ENCODE measurements around the gene BCAS3.

The BCAS3 gene

DNA sequence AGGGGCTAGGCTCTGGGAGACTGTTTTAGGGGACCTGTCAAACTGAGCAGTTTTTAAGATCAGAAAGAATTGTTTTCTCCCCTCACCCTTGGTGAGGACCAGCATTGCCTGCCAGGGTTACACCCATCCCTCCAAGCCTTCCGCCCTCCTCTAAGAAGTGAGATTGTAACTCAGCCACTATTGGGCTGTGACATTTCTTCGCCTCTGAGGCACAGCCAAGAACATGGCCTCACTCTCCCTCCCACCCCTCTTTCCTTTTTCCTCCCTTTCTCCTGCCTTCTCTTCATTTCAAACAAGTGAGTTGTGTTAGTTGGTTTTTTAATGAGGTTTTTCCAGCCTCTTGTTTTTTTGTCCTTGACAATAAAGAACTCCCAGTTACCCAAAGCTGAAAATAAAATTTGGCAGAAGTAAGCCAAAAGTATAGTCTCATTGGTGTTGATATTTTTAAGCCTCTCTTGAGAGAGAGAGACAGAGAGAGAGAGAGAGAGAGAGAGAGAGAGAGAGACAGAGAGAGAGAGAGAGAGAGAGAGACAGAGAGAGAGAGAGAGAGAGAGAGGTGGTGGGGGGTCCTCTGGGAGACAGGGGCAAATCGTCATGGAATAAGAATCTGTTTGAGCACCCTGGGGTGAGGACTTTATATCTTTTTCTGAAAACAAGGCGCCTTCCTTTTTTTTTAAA lies 644.8 kb downstream of the BCAS3 start:
- no peak for DNase-seq
- H3K18ac ChIP-seq (ENCODE audit: low read length): no peak overlapping the region
- H2BK120ac ChIP-seq (ENCODE audit: low read depth, low read length): no peak overlapping the region
- no peaks in the 10 kb centered on the region for H3K27me3 ChIP-seq (ENCODE audit: insufficient read depth, low read length, poor library complexity)
- H3K4me3 ChIP-seq (ENCODE audit: low read length): no peak overlapping the region
- no peak overlapping the region for H2BK5ac ChIP-seq (ENCODE audit: low read length)
- no peaks in the 10 kb centered on the region for H3K79me1 ChIP-seq (ENCODE audit: low read length)
- H3K4me1 ChIP-seq (ENCODE audit: control insufficient read depth, low read depth, low read length): no peaks in the 10 kb centered on the region
- no peak overlapping the region for H3K27ac ChIP-seq (ENCODE audit: low read depth, low read length)
- H2BK15ac ChIP-seq (replicated peaks; ENCODE audit: low read depth): no peak overlapping the region
- H4K5ac ChIP-seq (ENCODE audit: low read length): no peak overlapping the region
- H3K23ac ChIP-seq (ENCODE audit: low read length): no peak overlapping the region
- no peaks in the 10 kb centered on the region for H3K79me2 ChIP-seq (ENCODE audit: control insufficient read depth, insufficient read depth, low read length)
- H3K9ac ChIP-seq (ENCODE audit: low read length): no peak overlapping the region
- no peaks in the 10 kb centered on the region for H3K36me3 ChIP-seq (ENCODE audit: control insufficient read depth, insufficient read depth, low read length)
- H2AK5ac ChIP-seq (ENCODE audit: low read length): no peak overlapping the region
- no peak overlapping the region for H3K56ac ChIP-seq (ENCODE audit: low read length)
- H4K8ac ChIP-seq (ENCODE audit: low read depth, low read length): no peak overlapping the region
- no CpG with 5 or more reads among the region's 4 CpGs for WGBS (ENCODE audit: extremely low coverage, insufficient coverage, low lambda C conversion rate)
- H3K4me2 ChIP-seq (ENCODE audit: low read length): no peak overlapping the region
- no peak overlapping the region for H3K4ac ChIP-seq (ENCODE audit: low read depth, low read length)

DNA sequence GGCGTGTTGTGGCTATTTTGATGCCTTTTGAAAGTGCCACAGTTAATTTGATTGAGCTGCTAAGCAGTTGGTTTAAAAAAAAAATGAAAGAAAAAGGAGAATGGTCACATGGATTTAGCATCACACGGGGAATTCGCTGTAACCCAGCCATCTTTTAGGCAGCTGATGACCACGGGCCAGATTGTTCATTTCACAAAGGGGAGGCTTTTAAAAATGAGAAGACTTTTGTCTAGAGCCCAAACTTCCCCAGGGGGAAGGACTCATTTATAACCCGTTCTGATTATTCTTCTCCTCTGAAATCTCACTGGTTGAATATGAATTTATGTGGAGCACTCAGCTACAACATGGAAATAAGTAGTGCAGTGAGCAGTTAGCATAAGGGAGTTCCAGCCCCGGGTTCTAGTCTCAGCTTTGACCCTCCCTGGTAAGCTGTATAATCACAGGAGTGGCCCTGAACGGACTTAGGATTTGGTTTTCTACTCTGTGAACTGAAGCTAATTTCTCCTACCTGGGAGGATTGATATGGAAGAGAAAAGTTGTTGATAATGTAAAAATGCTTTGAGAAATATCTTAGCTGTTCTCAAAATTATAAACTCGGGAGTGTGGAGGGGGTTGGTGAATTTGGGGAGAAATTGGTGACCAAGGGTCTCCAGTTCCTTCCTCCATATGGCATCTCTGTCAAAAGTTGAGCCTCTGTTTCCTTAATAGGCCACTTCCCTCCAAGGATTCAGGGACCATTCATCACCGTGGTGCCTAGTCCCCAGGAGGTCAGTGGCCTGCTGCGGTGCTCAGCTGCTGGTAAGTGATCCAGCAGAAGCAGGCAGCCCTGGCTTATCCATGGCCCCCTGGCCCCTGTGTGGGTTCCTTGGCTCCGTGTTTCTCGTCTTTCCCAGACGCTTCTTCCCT lies 645.6 kb downstream of the BCAS3 start:
- H3K4me1 ChIP-seq (ENCODE audit: control insufficient read depth, low read depth, low read length): no peaks in the 10 kb centered on the region
- no peaks in the 10 kb centered on the region for H3K36me3 ChIP-seq (ENCODE audit: control insufficient read depth, insufficient read depth, low read length)
- no peak overlapping the region for H3K4me3 ChIP-seq (ENCODE audit: low read length)
- no peak overlapping the region for H2AK5ac ChIP-seq (ENCODE audit: low read length)
- no peak overlapping the region for H4K5ac ChIP-seq (ENCODE audit: low read length)
- no peak overlapping the region for H2BK15ac ChIP-seq (replicated peaks; ENCODE audit: low read depth)
- no peak overlapping the region for H3K27ac ChIP-seq (ENCODE audit: low read depth, low read length)
- H3K4ac ChIP-seq (ENCODE audit: low read depth, low read length): no peak overlapping the region
- no peak overlapping the region for H2BK120ac ChIP-seq (ENCODE audit: low read depth, low read length)
- H3K27me3 ChIP-seq (ENCODE audit: insufficient read depth, low read length, poor library complexity): no peaks in the 10 kb centered on the region
- no CpG with 5 or more reads among the region's 13 CpGs for WGBS (ENCODE audit: extremely low coverage, insufficient coverage, low lambda C conversion rate)
- no peak overlapping the region for H2BK5ac ChIP-seq (ENCODE audit: low read length)
- no peak overlapping the region for H3K4me2 ChIP-seq (ENCODE audit: low read length)
- H3K18ac ChIP-seq (ENCODE audit: low read length): no peak overlapping the region
- H3K56ac ChIP-seq (ENCODE audit: low read length): no peak overlapping the region
- H3K79me2 ChIP-seq (ENCODE audit: control insufficient read depth, insufficient read depth, low read length): no peaks in the 10 kb centered on the region
- H3K79me1 ChIP-seq (ENCODE audit: low read length): no peaks in the 10 kb centered on the region
- no peak overlapping the region for H4K8ac ChIP-seq (ENCODE audit: low read depth, low read length)
- DNase-seq: no peak
- H3K23ac ChIP-seq (ENCODE audit: low read length): no peak overlapping the region
- no peak overlapping the region for H3K9ac ChIP-seq (ENCODE audit: low read length)

DNA sequence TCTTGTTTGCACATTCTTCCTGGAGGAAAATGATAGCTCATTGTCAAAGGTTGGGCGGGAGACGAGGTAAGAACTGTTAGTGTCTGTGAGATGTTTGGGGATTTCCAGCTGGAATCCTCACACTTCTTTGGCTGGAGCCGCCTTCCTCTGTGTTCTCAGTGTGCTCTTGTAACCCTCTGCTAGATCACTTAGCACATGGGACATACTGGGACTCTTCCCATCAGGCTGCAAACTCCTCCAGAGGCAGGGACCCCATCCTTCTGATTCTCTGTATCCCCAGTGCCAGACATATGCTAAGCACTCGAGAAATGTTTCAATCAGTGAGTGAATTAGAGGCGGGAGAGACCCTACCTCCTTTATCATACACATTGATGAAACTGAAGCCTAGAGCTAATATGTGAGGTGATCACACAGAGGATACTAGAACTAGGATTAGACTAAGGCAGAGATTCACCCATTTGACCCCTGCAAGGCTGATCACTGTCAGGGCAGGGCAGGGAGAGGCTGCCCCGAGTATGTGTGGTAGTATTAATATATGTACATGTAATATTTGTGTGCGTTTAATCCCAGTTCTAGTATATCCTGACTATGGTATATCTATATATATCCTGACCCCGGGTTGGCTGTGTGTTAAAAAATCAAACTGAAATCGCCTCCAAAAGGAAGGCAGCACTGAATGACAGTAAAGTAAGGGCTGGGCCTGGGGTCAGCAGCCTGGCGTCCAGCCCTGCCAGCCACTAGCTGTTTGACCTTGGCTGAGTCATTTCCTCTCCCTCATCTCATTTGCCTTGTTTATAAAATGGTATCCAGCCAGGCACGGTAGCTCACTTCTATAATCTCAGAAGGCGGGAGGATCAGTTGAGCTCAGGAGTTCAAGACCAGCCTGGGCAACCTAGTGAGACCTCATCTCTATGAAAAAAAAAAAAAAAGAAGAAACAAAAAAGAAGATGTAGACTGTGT lies 646.5 kb downstream of the BCAS3 start:
- Histone ChIP-seq H3K23ac (ENCODE audit: low read length) (no peak overlapping the region), H4K8ac (ENCODE audit: low read depth, low read length) (no peak overlapping the region), H3K4me3 (ENCODE audit: low read length) (no peak overlapping the region), H2BK120ac (ENCODE audit: low read depth, low read length) (no peak overlapping the region), H2BK15ac (replicated peaks; ENCODE audit: low read depth) (no peak overlapping the region), H3K4me2 (ENCODE audit: low read length) (no peak overlapping the region), H3K18ac (ENCODE audit: low read length) (no peak overlapping the region), H3K27ac (ENCODE audit: low read depth, low read length) (no peak overlapping the region), H4K5ac (ENCODE audit: low read length) (no peak overlapping the region), H3K36me3 (ENCODE audit: control insufficient read depth, insufficient read depth, low read length) (no peaks in the 10 kb centered on the region), H3K79me1 (ENCODE audit: low read length) (no peaks in the 10 kb centered on the region), H3K4me1 (ENCODE audit: control insufficient read depth, low read depth, low read length) (no peaks in the 10 kb centered on the region), H3K9ac (ENCODE audit: low read length) (no peak overlapping the region), H2BK5ac (ENCODE audit: low read length) (no peak overlapping the region), H3K4ac (ENCODE audit: low read depth, low read length) (no peak overlapping the region), H3K56ac (ENCODE audit: low read length) (no peak overlapping the region), H2AK5ac (ENCODE audit: low read length) (no peak overlapping the region), H3K79me2 (ENCODE audit: control insufficient read depth, insufficient read depth, low read length) (no peaks in the 10 kb centered on the region), H3K27me3 (ENCODE audit: insufficient read depth, low read length, poor library complexity) (no peaks in the 10 kb centered on the region)
- peak; percentile 31 for DNase-seq
- WGBS (ENCODE audit: extremely low coverage, insufficient coverage, low lambda C conversion rate): no CpG with 5 or more reads among the region's 12 CpGs

DNA sequence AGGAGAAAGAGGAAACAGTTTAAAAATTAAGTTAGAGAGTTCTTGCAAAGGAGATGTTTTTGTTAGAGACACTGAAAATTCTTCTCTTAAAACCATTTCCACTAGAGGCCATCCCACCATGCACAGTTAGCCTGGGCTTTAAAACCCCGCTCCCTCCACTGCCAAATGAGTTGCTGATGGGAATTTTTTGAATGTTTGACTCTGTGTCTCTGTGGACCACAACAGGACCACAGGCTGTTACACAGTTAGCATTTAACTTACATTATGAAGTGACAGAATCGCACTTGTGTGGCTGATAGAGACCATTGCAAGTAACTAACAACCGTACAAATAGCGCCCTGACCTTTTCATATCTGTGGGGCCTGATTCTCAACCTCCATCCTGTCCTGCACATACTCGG lies 647.3 kb downstream of the BCAS3 start:
- Histone ChIP-seq H3K27me3 (ENCODE audit: insufficient read depth, low read length, poor library complexity) (no peaks in the 10 kb centered on the region), H3K56ac (ENCODE audit: low read length) (no peak overlapping the region), H2BK15ac (replicated peaks; ENCODE audit: low read depth) (no peak overlapping the region), H2BK5ac (ENCODE audit: low read length) (no peak overlapping the region), H3K23ac (ENCODE audit: low read length) (no peak overlapping the region), H2BK120ac (ENCODE audit: low read depth, low read length) (no peak overlapping the region), H3K79me1 (ENCODE audit: low read length) (no peaks in the 10 kb centered on the region), H3K18ac (ENCODE audit: low read length) (no peak overlapping the region), H3K4me1 (ENCODE audit: control insufficient read depth, low read depth, low read length) (no peaks in the 10 kb centered on the region), H3K4me3 (ENCODE audit: low read length) (no peak overlapping the region), H3K79me2 (ENCODE audit: control insufficient read depth, insufficient read depth, low read length) (no peaks in the 10 kb centered on the region), H4K8ac (ENCODE audit: low read depth, low read length) (no peak overlapping the region), H3K4me2 (ENCODE audit: low read length) (no peak overlapping the region), H3K36me3 (ENCODE audit: control insufficient read depth, insufficient read depth, low read length) (no peaks in the 10 kb centered on the region), H4K5ac (ENCODE audit: low read length) (no peak overlapping the region), H3K9ac (ENCODE audit: low read length) (no peak overlapping the region), H3K4ac (ENCODE audit: low read depth, low read length) (no peak overlapping the region), H3K27ac (ENCODE audit: low read depth, low read length) (no peak overlapping the region), H2AK5ac (ENCODE audit: low read length) (no peak overlapping the region)
- no CpG with 5 or more reads among the region's 5 CpGs for WGBS (ENCODE audit: extremely low coverage, insufficient coverage, low lambda C conversion rate)
- DNase-seq: no peak

DNA sequence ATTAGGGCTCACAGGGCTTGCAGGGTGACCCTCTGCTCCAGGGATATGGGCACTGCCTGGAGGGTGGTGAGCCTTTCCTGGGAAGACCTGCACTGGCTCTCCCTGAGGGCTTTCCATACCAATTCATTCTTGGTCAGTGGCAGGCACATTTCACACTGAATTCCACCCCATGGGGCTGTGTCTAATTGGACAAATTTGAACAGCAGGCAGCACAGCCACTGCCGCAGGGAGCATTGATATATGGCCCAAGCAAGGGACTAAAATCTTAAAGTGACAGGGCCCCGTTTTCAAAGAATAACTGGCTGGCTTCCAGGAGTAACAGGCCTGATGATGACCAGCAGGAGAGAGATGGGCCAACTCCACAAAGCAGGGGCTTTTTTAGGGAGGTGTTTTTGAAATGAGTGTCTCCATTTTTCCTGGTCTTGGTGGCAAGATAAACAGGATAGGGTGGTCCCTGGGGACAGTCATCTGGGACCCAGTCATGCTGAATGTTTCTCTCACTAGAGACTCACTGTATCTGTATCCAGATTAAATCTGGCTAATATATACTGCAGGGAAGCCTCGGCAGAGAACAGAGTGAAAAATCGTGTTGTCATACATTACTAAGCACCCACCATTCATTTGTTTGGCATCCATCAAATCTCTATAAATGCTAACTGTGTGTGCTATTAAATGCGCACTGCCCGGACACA lies 647.9 kb downstream of the BCAS3 start:
- Histone ChIP-seq H3K23ac (ENCODE audit: low read length) (no peak overlapping the region), H2BK5ac (ENCODE audit: low read length) (no peak overlapping the region)
- WGBS (ENCODE audit: extremely low coverage, insufficient coverage, low lambda C conversion rate): no CpG with 5 or more reads among the region's 6 CpGs

More for the DNA sequence above, 647.9 kb downstream of the BCAS3 start:
- no peak overlapping the region for H3K4ac ChIP-seq (ENCODE audit: low read depth, low read length)
- H3K9ac ChIP-seq (ENCODE audit: low read length): no peak overlapping the region
- H3K18ac ChIP-seq (ENCODE audit: low read length): no peak overlapping the region
- no peak overlapping the region for H3K27ac ChIP-seq (ENCODE audit: low read depth, low read length)
- H3K36me3 ChIP-seq (ENCODE audit: control insufficient read depth, insufficient read depth, low read length): no peaks in the 10 kb centered on the region
- H3K56ac ChIP-seq (ENCODE audit: low read length): no peak overlapping the region
- DNase-seq: no peak
- no peak overlapping the region for H3K4me3 ChIP-seq (ENCODE audit: low read length)
- no peak overlapping the region for H2AK5ac ChIP-seq (ENCODE audit: low read length)
- no peak overlapping the region for H4K8ac ChIP-seq (ENCODE audit: low read depth, low read length)
- H3K79me2 ChIP-seq (ENCODE audit: control insufficient read depth, insufficient read depth, low read length): no peaks in the 10 kb centered on the region
- H2BK15ac ChIP-seq (replicated peaks; ENCODE audit: low read depth): no peak overlapping the region
- no peak overlapping the region for H4K5ac ChIP-seq (ENCODE audit: low read length)
- no peak overlapping the region for H3K4me2 ChIP-seq (ENCODE audit: low read length)
- no peaks in the 10 kb centered on the region for H3K4me1 ChIP-seq (ENCODE audit: control insufficient read depth, low read depth, low read length)
- no peaks in the 10 kb centered on the region for H3K27me3 ChIP-seq (ENCODE audit: insufficient read depth, low read length, poor library complexity)
- H2BK120ac ChIP-seq (ENCODE audit: low read depth, low read length): no peak overlapping the region
- H3K79me1 ChIP-seq (ENCODE audit: low read length): no peaks in the 10 kb centered on the region

Data from mesendoderm (in vitro differentiated cells).